ENCODE measurements around the gene TPSAB1. TPM values are rescaled to one million over a fixed set of nuclear protein-coding genes. Genes with fewer than 3 reads are reported as not detected.

TPSAB1 gene
- total and polyA plus RNA-seq, 7 donors, result 5.1 to 118 (median 14.4) TPM

DNA sequence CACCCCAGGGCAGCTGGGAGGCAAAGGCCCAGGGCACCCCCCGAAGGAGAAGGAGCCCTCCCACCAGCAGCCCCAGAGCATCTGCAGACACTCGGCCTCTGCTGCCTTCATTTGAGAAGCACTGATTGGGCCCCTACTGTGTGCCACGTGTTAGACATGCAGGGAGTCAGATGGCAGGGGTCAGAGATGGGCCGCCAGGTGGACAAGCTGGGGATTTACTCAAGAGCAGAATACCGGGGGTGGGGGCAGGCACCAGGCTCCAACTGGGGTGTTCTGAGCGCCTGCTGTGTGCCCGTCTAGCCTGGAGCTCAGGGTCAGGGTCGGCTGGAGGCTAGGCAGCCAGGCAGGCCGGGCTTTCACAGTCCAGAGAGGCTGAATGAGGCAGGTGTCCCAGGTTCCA, 34.2 kb upstream of the TPSAB1 start:
- 64 to 75% methylated on average over 9 of the region's 9 CpGs for WGBS, 2 donors
- peaks cover 70 to 97% (median 93%) of the 10 kb centered on the region in 4 donors for H3K36me3 ChIP-seq
- intact Hi-C loops (cut with DNase I), result no loop called here

DNA sequence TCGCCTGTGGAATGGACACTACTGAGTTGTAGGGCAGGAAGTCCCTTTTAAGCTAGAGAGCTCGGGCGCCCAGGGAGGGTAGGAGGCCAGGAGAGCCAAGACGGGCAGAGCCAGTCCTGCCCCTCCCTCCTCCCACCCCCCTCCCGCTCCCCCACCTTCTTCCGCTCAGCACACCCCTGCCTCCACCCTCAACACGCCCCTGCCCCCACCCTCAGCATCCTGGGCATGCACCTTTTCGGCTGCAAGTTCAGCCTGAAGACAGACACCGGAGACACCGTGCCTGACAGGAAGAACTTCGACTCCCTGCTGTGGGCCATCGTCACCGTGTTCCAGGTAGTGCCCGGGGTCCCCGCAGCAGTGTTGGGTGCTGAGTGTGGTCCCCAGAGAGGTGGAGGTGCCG, 33.7 kb upstream of the TPSAB1 start:
- TF ChIP-seq POLR2A (IDR thresholded peaks at IDR 0.05), result no peak
- TF ChIP-seq EP300 (IDR thresholded peaks at IDR 0.05), result no peak
- no peak for TF ChIP-seq POLR2AphosphoS5 (IDR thresholded peaks at IDR 0.05)
- TF ChIP-seq, protein P1, sequence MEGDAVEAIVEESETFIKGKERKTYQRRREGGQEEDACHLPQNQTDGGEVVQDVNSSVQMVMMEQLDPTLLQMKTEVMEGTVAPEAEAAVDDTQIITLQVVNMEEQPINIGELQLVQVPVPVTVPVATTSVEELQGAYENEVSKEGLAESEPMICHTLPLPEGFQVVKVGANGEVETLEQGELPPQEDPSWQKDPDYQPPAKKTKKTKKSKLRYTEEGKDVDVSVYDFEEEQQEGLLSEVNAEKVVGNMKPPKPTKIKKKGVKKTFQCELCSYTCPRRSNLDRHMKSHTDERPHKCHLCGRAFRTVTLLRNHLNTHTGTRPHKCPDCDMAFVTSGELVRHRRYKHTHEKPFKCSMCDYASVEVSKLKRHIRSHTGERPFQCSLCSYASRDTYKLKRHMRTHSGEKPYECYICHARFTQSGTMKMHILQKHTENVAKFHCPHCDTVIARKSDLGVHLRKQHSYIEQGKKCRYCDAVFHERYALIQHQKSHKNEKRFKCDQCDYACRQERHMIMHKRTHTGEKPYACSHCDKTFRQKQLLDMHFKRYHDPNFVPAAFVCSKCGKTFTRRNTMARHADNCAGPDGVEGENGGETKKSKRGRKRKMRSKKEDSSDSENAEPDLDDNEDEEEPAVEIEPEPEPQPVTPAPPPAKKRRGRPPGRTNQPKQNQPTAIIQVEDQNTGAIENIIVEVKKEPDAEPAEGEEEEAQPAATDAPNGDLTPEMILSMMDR (IDR thresholded peaks at IDR 0.05), result no peak
- Histone ChIP-seq H3K9me3 (no peaks in the 10 kb centered on the region), H3K27ac (peak overlapping the region in 2 of 4 donors; percentile 14 to 27), H3K4me1 (no peaks in the 10 kb centered on the region), H3K36me3 (peaks cover 69 to 97% (median 94%) of the 10 kb centered on the region in 4 donors), H3K4me3 (no peak overlapping the region), H3K27me3 (no peaks in the 10 kb centered on the region)
- intact Hi-C loops (cut with DNase I), result no loop called here
- DNase-seq, result no peak
- 66 to 75% methylated on average over 16 of the region's 16 CpGs for WGBS, 2 donors

More for the DNA sequence above, 34.2 kb upstream of the TPSAB1 start:
- Histone ChIP-seq H3K9me3 (no peaks in the 10 kb centered on the region), H3K4me1 (no peaks in the 10 kb centered on the region), H3K27me3 (no peaks in the 10 kb centered on the region), H3K27ac (peak overlapping the region in 2 of 4 donors; percentile 6 to 14), H3K4me3 (no peak overlapping the region)
- TF ChIP-seq, protein P1 (IDR thresholded peaks at IDR 0.05), result no peak
- TF ChIP-seq EP300 (IDR thresholded peaks at IDR 0.05) (no peak), POLR2AphosphoS5 (IDR thresholded peaks at IDR 0.05) (no peak), POLR2A (IDR thresholded peaks at IDR 0.05) (no peak)
- DNase-seq, result no peak

DNA sequence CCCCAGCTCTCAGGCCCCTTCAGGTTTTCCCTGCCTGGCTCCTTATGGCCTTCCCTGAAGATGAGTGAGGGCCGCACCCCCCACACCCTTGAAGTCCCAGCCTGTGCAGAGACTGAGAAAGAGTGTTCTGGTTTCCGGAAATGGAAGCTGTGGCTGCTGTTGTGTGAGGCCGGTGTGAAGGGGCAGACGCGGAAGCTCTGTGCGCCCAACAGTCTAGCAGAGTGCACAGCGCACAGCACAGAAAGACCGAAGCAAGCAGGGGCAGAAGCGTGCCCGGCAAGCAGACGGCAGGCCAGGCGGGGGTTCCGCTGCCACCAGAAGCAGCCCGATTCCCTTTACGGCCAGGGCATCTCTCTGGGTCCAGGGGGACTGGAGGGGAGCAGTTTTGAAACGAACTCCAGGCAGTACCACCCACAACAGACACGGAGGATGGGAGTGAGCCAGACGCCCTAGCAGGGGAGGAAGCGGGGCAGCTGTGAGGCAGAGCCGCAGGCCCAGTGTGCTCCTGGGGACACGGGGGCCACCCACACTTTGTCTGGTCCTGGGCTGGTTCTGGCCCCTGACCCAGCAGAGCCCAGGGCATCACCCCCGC, 32.2 kb upstream of the TPSAB1 start:
- Histone ChIP-seq H3K4me3 (no peak overlapping the region), H3K27me3 (no peaks in the 10 kb centered on the region), H3K27ac (no peak overlapping the region), H3K36me3 (peaks cover 73 to 97% (median 95%) of the 10 kb centered on the region in 4 donors), H3K9me3 (no peaks in the 10 kb centered on the region), H3K4me1 (no peaks in the 10 kb centered on the region)
- DNase-seq, result no peak
- intact Hi-C loops (cut with DNase I), result no loop called here
- 78 to 80% methylated on average over 22 of the region's 22 CpGs for whole genome bisulfite sequencing, 2 donors
- no peak for TF ChIP-seq POLR2A (IDR thresholded peaks at IDR 0.05)

DNA sequence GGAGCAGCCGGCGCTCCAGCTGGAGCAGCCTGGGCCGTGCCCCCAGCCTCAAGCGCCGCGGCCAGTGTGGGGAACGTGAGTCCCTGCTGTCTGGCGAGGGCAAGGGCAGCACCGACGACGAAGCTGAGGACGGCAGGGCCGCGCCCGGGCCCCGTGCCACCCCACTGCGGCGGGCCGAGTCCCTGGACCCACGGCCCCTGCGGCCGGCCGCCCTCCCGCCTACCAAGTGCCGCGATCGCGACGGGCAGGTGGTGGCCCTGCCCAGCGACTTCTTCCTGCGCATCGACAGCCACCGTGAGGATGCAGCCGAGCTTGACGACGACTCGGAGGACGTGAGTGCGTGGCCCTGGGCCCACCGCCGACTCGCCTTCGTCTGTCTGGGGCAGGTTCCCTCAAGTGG, 31.4 kb upstream of the TPSAB1 start:
- no peak overlapping the region for H3K4me3 ChIP-seq
- WGBS, 2 donors, result 93 to 94% methylated on average over 43 of the region's 43 CpGs
- no peaks in the 10 kb centered on the region for H3K9me3 ChIP-seq
- H3K4me1 ChIP-seq, result no peaks in the 10 kb centered on the region
- TF ChIP-seq POLR2AphosphoS5 (IDR thresholded peaks at IDR 0.05), result peak in 1 of 4 donors; percentile 7
- TF ChIP-seq, protein P1 (IDR thresholded peaks at IDR 0.05), result no peak
- H3K27ac ChIP-seq, result no peak overlapping the region
- no peaks in the 10 kb centered on the region for H3K27me3 ChIP-seq
- intact Hi-C loops (cut with DNase I), result no loop called here
- DNase-seq, result no peak
- H3K36me3 ChIP-seq, result peaks cover 66 to 97% (median 95%) of the 10 kb centered on the region in 4 donors

DNA sequence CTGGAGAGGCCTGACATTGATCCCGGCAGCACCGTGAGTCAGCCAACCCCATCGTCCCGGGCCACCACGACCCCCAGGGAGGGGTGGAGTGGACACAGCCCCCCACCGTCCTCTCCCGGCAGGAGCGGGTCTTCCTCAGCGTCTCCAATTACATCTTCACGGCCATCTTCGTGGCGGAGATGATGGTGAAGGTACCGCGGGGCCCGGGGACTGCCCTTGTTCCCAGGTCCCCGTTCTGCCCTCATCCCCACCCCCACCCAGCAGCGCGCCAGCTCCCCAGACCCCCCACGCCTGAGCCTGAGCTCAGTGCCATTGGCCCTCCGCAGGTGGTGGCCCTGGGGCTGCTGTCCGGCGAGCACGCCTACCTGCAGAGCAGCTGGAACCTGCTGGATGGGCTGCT, 30.0 kb upstream of the TPSAB1 start:
- intact Hi-C loops (cut with DNase I), result no loop called here
- 86 to 87% methylated on average over 23 of the region's 23 CpGs for WGBS, 2 donors
- peaks cover 75 to 100% (median 99%) of the 10 kb centered on the region in 4 donors for H3K36me3 ChIP-seq

More for the DNA sequence above, 30.0 kb upstream of the TPSAB1 start:
- no peak for DNase-seq
- no peaks in the 10 kb centered on the region for H3K9me3 ChIP-seq
- H3K27me3 ChIP-seq, result no peaks in the 10 kb centered on the region
- H3K4me1 ChIP-seq, result no peaks in the 10 kb centered on the region
- no peak overlapping the region for H3K4me3 ChIP-seq
- TF ChIP-seq POLR2A (IDR thresholded peaks at IDR 0.05) (no peak), EP300 (IDR thresholded peaks at IDR 0.05) (no peak), POLR2AphosphoS5 (IDR thresholded peaks at IDR 0.05) (no peak)
- TF ChIP-seq, protein P1 (IDR thresholded peaks at IDR 0.05), result no peak
- peak overlapping the region in 1 of 4 donors; percentile 12 for H3K27ac ChIP-seq
